SK-N-MC (cell line): ENCODE measurements around the gene SPINK4.

Experiments
- EZH2 ChIP-seq: fragments of 200-600 bp; sonication (generic); IDR thresholded peaks from one replicate; pipeline ENCODE4 v1.6.1; 2017; ENCODE audit warnings: antibody characterized with exemption
- FOXP2 ChIP-seq: optimal IDR thresholded peaks from 2 replicates; pipeline ENCODE3; 2011; ENCODE audit warnings: mild to moderate bottlenecking, moderate library complexity; ENCODE audit not compliant: insufficient read depth; ENCODE audit errors: extremely low read length, control extremely low read depth
- POLR2AphosphoS5 ChIP-seq: IDR thresholded peaks from 2 replicates; pipeline ENCODE4 v1.6.1; 2012; ENCODE audit warnings: mild to moderate bottlenecking, low read depth, low read length, borderline replicate concordance

- no peak for TF ChIP-seq EZH2
- TF ChIP-seq FOXP2, result no peak
- no peak for TF ChIP-seq POLR2AphosphoS5
These were observed 47.3 kb upstream of the SPINK4 start for GRCh38 chr9:33192493-33193255.
